ENCODE results near the gene LIG3. TPM values are rescaled to one million over a fixed set of nuclear protein-coding genes. Genes with fewer than 3 reads are reported as not detected.

The LIG3 gene
- total RNA-seq, 1 experiment from 2014 or later = 30.0 TPM

GRCh38 chr17:35053204-35053603, 72.9 kb downstream of the LIG3 start:
- no peaks in the 10 kb centered on the region for H3K9me3 Mint-ChIP-seq (ENCODE audit: low read depth, unreplicated experiment)
- intact Hi-C loops (cut with micrococcal nuclease; ENCODE audit: unreplicated experiment) = no loop called here
- no TSS peak for BruUV-seq (replicated peaks)
- H3K4me3 Mint-ChIP-seq (ENCODE audit: low read depth, unreplicated experiment) = no peak overlapping the region
- CTCF ChIA-PET = interaction anchor here (0.8 kb wide), 1 partner anchor 15 kb away, joined by 4 read pairs; no protein-coding TSS in a partner anchor
- H3K36me3 Mint-ChIP-seq (ENCODE audit: insufficient read depth, unreplicated experiment) = peaks cover 16% of the 10 kb centered on the region
- H3K27ac Mint-ChIP-seq (ENCODE audit: unreplicated experiment) = no peak overlapping the region
- H3K27me3 Mint-ChIP-seq (ENCODE audit: unreplicated experiment) = no peaks in the 10 kb centered on the region
- no peak for DNase-seq
- peaks cover 50% of the 10 kb centered on the region for H3K4me1 Mint-ChIP-seq (ENCODE audit: low read depth, unreplicated experiment)
- no peak for TF ChIP-seq CTCF (IDR thresholded peaks at IDR 0.05; ENCODE audit: unreplicated experiment)

- Mint-ChIP-seq H3K9me3 (ENCODE audit: low read depth, unreplicated experiment) (no peaks in the 10 kb centered on the region), H3K4me1 (ENCODE audit: low read depth, unreplicated experiment) (peaks cover 38% of the 10 kb centered on the region), H3K27me3 (ENCODE audit: unreplicated experiment) (no peaks in the 10 kb centered on the region), H3K27ac (ENCODE audit: unreplicated experiment) (no peak overlapping the region), H3K4me3 (ENCODE audit: low read depth, unreplicated experiment) (no peak overlapping the region), H3K36me3 (ENCODE audit: insufficient read depth, unreplicated experiment) (peaks cover 7% of the 10 kb centered on the region)
- no peak for TF ChIP-seq CTCF (IDR thresholded peaks at IDR 0.05; ENCODE audit: unreplicated experiment)
- CTCF ChIA-PET = interaction anchor here (0.7 kb wide), 1 partner anchor 650 kb away, joined by 3 read pairs; no protein-coding TSS in a partner anchor
- intact Hi-C loops (cut with micrococcal nuclease; ENCODE audit: unreplicated experiment) = no loop called here
- DNase-seq = no peak
- BruUV-seq (replicated peaks) = no TSS peak
Observed at GRCh38 chr17:35056013-35056412, 75.7 kb downstream of the LIG3 start.

- CTCF ChIA-PET = interaction anchor here (1.1 kb wide), 1 partner anchor 30 kb away, joined by 3 read pairs; no protein-coding TSS in a partner anchor
- intact Hi-C loops (cut with micrococcal nuclease; ENCODE audit: unreplicated experiment) = no loop called here
- TF ChIP-seq CTCF (IDR thresholded peaks at IDR 0.05; ENCODE audit: unreplicated experiment) = no peak
- no peaks in the 10 kb centered on the region for H3K27me3 Mint-ChIP-seq (ENCODE audit: unreplicated experiment)
- BruUV-seq (replicated peaks) = no TSS peak
- peak overlapping the region; percentile 75 for H3K27ac Mint-ChIP-seq (ENCODE audit: unreplicated experiment)
- H3K4me1 Mint-ChIP-seq (ENCODE audit: low read depth, unreplicated experiment) = peaks cover 28% of the 10 kb centered on the region
- no peak for DNase-seq
- peaks cover 9% of the 10 kb centered on the region for H3K36me3 Mint-ChIP-seq (ENCODE audit: insufficient read depth, unreplicated experiment)
- H3K4me3 Mint-ChIP-seq (ENCODE audit: low read depth, unreplicated experiment) = peak overlapping the region; percentile 5
- H3K9me3 Mint-ChIP-seq (ENCODE audit: low read depth, unreplicated experiment) = no peaks in the 10 kb centered on the region
Observed at GRCh38 chr17:35057332-35057915, 77.1 kb downstream of the LIG3 start.

Other genes with a start within 250 kb of the LIG3 start
- 0.52 and 2.2 TPM in 2 replicates for gene CCT6B, start 19.1 kb upstream of the LIG3 start, total RNA-seq (2022)
- gene ZNF830, start 19.0 kb upstream of the LIG3 start, total RNA-seq (2022) = 14.6 and 18.9 TPM in 2 replicates
- gene RFFL, start 83.2 kb downstream of the LIG3 start, total RNA-seq (2022) = 29.2 and 35.8 TPM in 2 replicates
- 16.8 and 17.1 TPM in 2 replicates for gene RAD51D, start 139.3 kb downstream of the LIG3 start, total RNA-seq (2022)
- gene FNDC8, start 141.1 kb downstream of the LIG3 start, total RNA-seq (2022) = not detected in 2 replicates
- 30.0 and 33.1 TPM in 2 replicates for gene NLE1, start 161.8 kb downstream of the LIG3 start, total RNA-seq (2022)
- gene UNC45B, start 167.3 kb downstream of the LIG3 start, total RNA-seq (2022) = not detected in 2 replicates
- not detected in 2 replicates for gene SLC35G3, start 213.9 kb downstream of the LIG3 start, total RNA-seq (2022)

All from Calu3 (cell line).